SK-N-SH treated with all-trans-retinoic acid at 6 μM for 48 hours (cell line): ENCODE results near the gene SERHL2.
"Not testable (repeated sequence)": the region's sequence is repeated elsewhere in the genome, so short reads cannot be mapped to it uniquely, and the experiment has no call there.

Source experiments
- ATAC-seq: fragments of 200-7000 bp; cut with Tn5 transposase; 3 replicates; pipeline ENCODE4 v1.9.1; 2020; ENCODE audit warnings: mild to moderate bottlenecking, moderate library complexity
- ARNTL ChIP-seq: fragments of 450-650 bp; formaldehyde crosslinking; IDR thresholded peaks from 2 replicates; pipeline ENCODE4 v1.5.0; 2020; ENCODE audit warnings: low read depth, mild to moderate bottlenecking, moderate library complexity, borderline replicate concordance
- BACH2 ChIP-seq: fragments of 250-450 bp; sonication (Bioruptor Pico); IDR thresholded peaks from 2 replicates; pipeline ENCODE4 v1.9.0; 2021; ENCODE audit warnings: mild to moderate bottlenecking, borderline replicate concordance
- CSDC2 ChIP-seq: fragments of 250-450 bp; sonication (Bioruptor Pico); IDR thresholded peaks from 2 replicates; pipeline ENCODE4 v1.5.0; 2020; ENCODE audit warnings: mild to moderate bottlenecking, moderate library complexity
- ESRRG ChIP-seq: fragments of 250-450 bp; sonication (Bioruptor Pico); IDR thresholded peaks from 2 replicates; pipeline ENCODE4 v1.6.1; 2021; ENCODE audit warnings: mild to moderate bottlenecking
- GLIS3 ChIP-seq: fragments of 250-450 bp; sonication (Bioruptor Pico); IDR thresholded peaks from 2 replicates; pipeline ENCODE4 v1.5.0; 2020; ENCODE audit warnings: mild to moderate bottlenecking, moderate library complexity
- PPARA ChIP-seq: fragments of 250-450 bp; sonication (Bioruptor Pico); IDR thresholded peaks from 2 replicates; pipeline ENCODE4 v1.5.0; 2020; ENCODE audit warnings: mild to moderate bottlenecking, borderline replicate concordance
- RARB ChIP-seq: fragments of 250-450 bp; sonication (Bioruptor Pico); IDR thresholded peaks from 2 replicates; pipeline ENCODE4 v1.8.0; 2021; ENCODE audit warnings: mild to moderate bottlenecking, moderate library complexity
- SNAI2 ChIP-seq: fragments of 250-450 bp; sonication (Bioruptor Pico); IDR thresholded peaks from 2 replicates; pipeline ENCODE4 v1.5.0; 2020; ENCODE audit warnings: mild to moderate bottlenecking, moderate library complexity
- TCF4 ChIP-seq: fragments of 250-450 bp; sonication (Bioruptor Pico); IDR thresholded peaks from 2 replicates; pipeline ENCODE4 v1.8.0; 2021; ENCODE audit warnings: mild to moderate bottlenecking, moderate library complexity, borderline replicate concordance
- ZC3H10 ChIP-seq: fragments of 250-450 bp; sonication (Bioruptor Pico); IDR thresholded peaks from 2 replicates; pipeline ENCODE4 v1.5.1; 2021; ENCODE audit warnings: mild to moderate bottlenecking, moderate library complexity
- ZFP3 ChIP-seq: fragments of 250-450 bp; sonication (Bioruptor Pico); IDR thresholded peaks from 2 replicates; pipeline ENCODE4 v1.5.0; 2020; ENCODE audit warnings: mild to moderate bottlenecking, moderate library complexity
- ZFP30 ChIP-seq: fragments of 450-650 bp; formaldehyde crosslinking; IDR thresholded peaks from 2 replicates; pipeline ENCODE4 v1.5.0; 2022; ENCODE audit warnings: mild to moderate bottlenecking, moderate library complexity
- ZNF565 ChIP-seq: fragments of 450-650 bp; formaldehyde crosslinking; conservative IDR thresholded peaks from 2 replicates; pipeline ENCODE4 v1.5.0; 2020; ENCODE audit warnings: low read depth, mild to moderate bottlenecking, moderate library complexity
- ZNF70 ChIP-seq: fragments of 450-650 bp; formaldehyde crosslinking; IDR thresholded peaks from 2 replicates; pipeline ENCODE4 v1.5.0; 2020; ENCODE audit warnings: mild to moderate bottlenecking, moderate library complexity
- ZNF8 ChIP-seq: fragments of 450-650 bp; formaldehyde crosslinking; IDR thresholded peaks from 2 replicates; pipeline ENCODE4 v1.5.0; 2020; ENCODE audit warnings: mild to moderate bottlenecking, moderate library complexity
- TF ChIP-seq, protein P1 (sequence below): fragments of 250-450 bp; sonication (Bioruptor Pico); IDR thresholded peaks from 2 replicates; pipeline ENCODE4 v1.5.1; 2020; ENCODE audit warnings: low read depth, mild to moderate bottlenecking, moderate library complexity
- TF ChIP-seq, protein P2 (sequence below): fragments of 250-450 bp; sonication (Bioruptor Pico); IDR thresholded peaks from 2 replicates; pipeline ENCODE4 v1.5.1; 2021; ENCODE audit warnings: mild to moderate bottlenecking, moderate library complexity
- TF ChIP-seq, protein P3 (sequence below): fragments of 250-450 bp; sonication (Bioruptor Pico); IDR thresholded peaks from 2 replicates; pipeline ENCODE4 v1.5.0; 2020; ENCODE audit warnings: mild to moderate bottlenecking, moderate library complexity
- TF ChIP-seq, protein P4 (sequence below): fragments of 250-450 bp; sonication (Bioruptor Pico); IDR thresholded peaks from 2 replicates; pipeline ENCODE4 v1.8.0; 2021; ENCODE audit warnings: low read depth, mild to moderate bottlenecking, moderate library complexity, borderline replicate concordance

The SERHL2 gene

DNA sequence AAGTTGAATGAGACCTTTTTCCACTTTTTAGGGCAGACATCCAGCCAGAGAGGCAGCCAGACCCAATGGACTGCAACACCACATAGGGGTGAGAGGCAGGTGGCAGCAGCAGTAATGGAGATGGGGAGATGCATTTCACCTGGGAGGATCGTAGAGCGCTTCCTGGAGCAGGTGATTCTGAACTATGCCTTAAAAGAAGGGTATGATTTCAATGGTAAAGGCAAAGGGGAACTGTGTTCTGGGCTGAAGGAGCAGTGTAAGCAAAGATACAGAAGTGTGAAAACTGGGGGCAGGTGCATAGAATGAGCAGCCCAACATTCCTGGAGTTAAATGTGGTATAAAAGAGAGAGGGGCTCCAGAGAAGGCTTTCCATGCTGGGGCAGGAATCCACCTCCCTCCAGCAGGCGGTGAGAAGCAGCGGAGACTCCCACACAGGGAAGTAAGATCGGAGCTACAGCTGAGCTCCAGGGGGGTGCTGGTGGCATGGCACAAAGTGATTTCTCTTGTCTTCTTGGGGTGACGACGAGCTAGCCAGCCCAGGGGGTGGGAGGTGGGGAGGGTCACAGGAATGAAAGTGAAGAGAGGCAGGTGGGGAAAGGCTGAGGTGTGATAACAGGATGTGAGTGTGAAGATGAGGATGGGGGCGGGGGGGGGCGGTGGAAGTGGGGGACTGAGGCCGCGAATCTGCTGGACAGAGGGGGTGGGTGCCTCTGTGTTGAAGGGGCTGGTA is 4.3 kb upstream of the SERHL2 start:
- TF ChIP-seq ZC3H10 (no peak), CSDC2 (no peak)
- TF ChIP-seq, protein P1, sequence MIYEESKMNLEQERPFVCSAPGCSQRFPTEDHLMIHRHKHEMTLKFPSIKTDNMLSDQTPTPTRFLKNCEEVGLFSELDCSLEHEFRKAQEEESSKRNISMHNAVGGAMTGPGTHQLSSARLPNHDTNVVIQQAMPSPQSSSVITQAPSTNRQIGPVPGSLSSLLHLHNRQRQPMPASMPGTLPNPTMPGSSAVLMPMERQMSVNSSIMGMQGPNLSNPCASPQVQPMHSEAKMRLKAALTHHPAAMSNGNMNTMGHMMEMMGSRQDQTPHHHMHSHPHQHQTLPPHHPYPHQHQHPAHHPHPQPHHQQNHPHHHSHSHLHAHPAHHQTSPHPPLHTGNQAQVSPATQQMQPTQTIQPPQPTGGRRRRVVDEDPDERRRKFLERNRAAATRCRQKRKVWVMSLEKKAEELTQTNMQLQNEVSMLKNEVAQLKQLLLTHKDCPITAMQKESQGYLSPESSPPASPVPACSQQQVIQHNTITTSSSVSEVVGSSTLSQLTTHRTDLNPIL (CRISPR knock-in tag) = no peak
- ATAC-seq = no peak

DNA sequence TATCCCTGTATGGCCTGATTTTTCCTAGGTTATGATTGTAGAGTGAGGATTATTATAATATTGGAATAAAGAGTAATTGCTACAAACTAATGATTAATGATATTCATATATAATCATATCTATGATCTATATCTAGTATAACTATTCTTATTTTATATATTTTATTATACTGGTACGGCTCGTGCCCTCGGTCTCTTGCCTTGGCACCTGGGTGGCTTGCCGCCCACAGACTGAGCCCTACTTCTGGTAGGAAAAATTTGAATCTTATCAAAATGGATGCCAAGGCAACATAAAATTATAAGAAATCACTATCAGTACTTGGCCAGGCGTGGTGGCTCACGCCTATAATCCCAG is 1.5 kb upstream of the SERHL2 start:
- not testable (repeated sequence) for ATAC-seq

DNA sequence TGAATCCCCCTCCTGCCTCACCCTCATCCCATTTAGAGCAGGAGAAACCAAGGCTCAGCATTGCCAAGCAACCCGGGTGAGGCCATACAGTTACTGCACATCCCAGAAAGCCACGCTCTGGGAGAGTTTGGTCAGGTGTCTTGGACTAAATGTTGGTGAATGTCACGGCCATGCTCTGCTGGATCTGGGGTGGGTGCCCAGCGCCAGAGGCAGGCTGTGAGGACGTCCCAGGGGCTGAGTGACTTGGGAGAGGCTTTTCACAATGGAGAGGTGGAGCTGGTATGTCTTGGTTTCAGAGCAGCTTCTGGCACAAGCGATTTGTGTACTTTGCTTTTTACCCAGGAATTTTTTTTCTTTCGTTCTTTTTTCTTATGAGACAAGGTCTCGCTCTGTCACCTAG is 6.6 kb downstream of the SERHL2 start:
- no peak for ATAC-seq

DNA sequence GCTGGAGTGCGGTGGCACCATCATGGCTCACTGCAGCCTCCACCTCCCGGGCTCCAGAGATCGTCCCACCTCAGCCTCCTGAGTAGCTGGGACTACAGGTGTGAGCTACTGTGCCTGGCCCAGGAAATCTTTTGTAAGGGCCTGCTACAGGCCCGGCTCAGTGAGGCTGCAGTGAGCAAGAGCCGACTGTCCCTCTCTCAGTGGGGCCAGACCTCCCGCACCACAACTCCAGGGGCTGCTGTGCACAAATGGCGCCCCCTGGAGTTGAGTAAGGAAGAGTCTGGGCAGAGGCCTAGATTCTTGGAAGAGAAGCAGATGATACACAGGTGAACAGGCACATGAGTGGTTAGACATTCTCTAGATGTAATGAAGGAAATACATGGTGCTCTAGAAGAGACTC is 7.0 kb downstream of the SERHL2 start:
- TF ChIP-seq SNAI2 (CRISPR knock-in tag) (no peak), RARB (CRISPR knock-in tag) (no peak), ZFP30 (CRISPR knock-in tag) (no peak), ZFP3 (CRISPR knock-in tag) (no peak), PPARA (CRISPR knock-in tag) (no peak), GLIS3 (CRISPR knock-in tag) (no peak), ZNF565 (CRISPR knock-in tag) (no peak), ZNF8 (CRISPR knock-in tag) (no peak)
- TF ChIP-seq, protein P2, sequence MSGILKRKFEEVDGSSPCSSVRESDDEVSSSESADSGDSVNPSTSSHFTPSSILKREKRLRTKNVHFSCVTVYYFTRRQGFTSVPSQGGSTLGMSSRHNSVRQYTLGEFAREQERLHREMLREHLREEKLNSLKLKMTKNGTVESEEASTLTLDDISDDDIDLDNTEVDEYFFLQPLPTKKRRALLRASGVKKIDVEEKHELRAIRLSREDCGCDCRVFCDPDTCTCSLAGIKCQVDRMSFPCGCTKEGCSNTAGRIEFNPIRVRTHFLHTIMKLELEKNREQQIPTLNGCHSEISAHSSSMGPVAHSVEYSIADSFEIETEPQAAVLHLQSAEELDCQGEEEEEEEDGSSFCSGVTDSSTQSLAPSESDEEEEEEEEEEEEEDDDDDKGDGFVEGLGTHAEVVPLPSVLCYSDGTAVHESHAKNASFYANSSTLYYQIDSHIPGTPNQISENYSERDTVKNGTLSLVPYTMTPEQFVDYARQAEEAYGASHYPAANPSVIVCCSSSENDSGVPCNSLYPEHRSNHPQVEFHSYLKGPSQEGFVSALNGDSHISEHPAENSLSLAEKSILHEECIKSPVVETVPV (CRISPR knock-in tag) = no peak
- TF ChIP-seq, protein P3, sequence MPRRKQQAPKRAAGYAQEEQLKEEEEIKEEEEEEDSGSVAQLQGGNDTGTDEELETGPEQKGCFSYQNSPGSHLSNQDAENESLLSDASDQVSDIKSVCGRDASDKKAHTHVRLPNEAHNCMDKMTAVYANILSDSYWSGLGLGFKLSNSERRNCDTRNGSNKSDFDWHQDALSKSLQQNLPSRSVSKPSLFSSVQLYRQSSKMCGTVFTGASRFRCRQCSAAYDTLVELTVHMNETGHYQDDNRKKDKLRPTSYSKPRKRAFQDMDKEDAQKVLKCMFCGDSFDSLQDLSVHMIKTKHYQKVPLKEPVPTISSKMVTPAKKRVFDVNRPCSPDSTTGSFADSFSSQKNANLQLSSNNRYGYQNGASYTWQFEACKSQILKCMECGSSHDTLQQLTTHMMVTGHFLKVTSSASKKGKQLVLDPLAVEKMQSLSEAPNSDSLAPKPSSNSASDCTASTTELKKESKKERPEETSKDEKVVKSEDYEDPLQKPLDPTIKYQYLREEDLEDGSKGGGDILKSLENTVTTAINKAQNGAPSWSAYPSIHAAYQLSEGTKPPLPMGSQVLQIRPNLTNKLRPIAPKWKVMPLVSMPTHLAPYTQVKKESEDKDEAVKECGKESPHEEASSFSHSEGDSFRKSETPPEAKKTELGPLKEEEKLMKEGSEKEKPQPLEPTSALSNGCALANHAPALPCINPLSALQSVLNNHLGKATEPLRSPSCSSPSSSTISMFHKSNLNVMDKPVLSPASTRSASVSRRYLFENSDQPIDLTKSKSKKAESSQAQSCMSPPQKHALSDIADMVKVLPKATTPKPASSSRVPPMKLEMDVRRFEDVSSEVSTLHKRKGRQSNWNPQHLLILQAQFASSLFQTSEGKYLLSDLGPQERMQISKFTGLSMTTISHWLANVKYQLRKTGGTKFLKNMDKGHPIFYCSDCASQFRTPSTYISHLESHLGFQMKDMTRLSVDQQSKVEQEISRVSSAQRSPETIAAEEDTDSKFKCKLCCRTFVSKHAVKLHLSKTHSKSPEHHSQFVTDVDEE = no peak
- TF ChIP-seq, all 23 proteins: peak for 0
- peak; percentile 63 for ATAC-seq

More for the DNA sequence above, 6.6 kb downstream of the SERHL2 start:
- TF ChIP-seq ZFP30 (CRISPR knock-in tag) (no peak), ZNF70 (CRISPR knock-in tag) (no peak), PPARA (CRISPR knock-in tag) (no peak), CSDC2 (no peak), ESRRG (CRISPR knock-in tag) (no peak), SNAI2 (CRISPR knock-in tag) (no peak), TCF4 (CRISPR knock-in tag) (no peak), BACH2 (CRISPR knock-in tag) (no peak), ZFP3 (CRISPR knock-in tag) (no peak), ARNTL (CRISPR knock-in tag) (no peak)
- TF ChIP-seq, protein P4, sequence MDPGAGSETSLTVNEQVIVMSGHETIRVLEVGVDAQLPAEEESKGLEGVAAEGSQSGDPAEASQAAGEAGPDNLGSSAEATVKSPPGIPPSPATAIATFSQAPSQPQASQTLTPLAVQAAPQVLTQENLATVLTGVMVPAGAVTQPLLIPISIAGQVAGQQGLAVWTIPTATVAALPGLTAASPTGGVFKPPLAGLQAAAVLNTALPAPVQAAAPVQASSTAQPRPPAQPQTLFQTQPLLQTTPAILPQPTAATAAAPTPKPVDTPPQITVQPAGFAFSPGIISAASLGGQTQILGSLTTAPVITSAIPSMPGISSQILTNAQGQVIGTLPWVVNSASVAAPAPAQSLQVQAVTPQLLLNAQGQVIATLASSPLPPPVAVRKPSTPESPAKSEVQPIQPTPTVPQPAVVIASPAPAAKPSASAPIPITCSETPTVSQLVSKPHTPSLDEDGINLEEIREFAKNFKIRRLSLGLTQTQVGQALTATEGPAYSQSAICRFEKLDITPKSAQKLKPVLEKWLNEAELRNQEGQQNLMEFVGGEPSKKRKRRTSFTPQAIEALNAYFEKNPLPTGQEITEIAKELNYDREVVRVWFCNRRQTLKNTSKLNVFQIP = no peak
- TF ChIP-seq, protein P3 = no peak
- TF ChIP-seq, protein P2 (CRISPR knock-in tag) = no peak
- TF ChIP-seq, protein P1 (CRISPR knock-in tag) = no peak
- TF ChIP-seq, all 23 proteins: peak for 0
